ENCODE data around the gene CSMD2.

CSMD2 gene

GRCh38 chr1:33848205-33848937 is 316.7 kb downstream of the CSMD2 start:
- no peak overlapping the region for H2AK5ac ChIP-seq (ENCODE audit: low read length, severe bottlenecking)
- no peak overlapping the region for H2BK120ac ChIP-seq (ENCODE audit: low read depth, low read length)
- H4K91ac ChIP-seq (ENCODE audit: low read length) = no peak overlapping the region
- H3K4me1 ChIP-seq (ENCODE audit: control insufficient read depth, insufficient read depth, low read depth, low read length) = no peaks in the 10 kb centered on the region
- no peak overlapping the region for H3K4me3 ChIP-seq (ENCODE audit: insufficient read depth in 1 of 2, low read depth in 1 of 2, low read length in 2 of 2)
- H3K14ac ChIP-seq (ENCODE audit: low read length in 2 of 2) = no peak overlapping the region
- H2BK12ac ChIP-seq (ENCODE audit: low read length in 2 of 2) = no peak overlapping the region
- no peak overlapping the region for H3K27ac ChIP-seq (ENCODE audit: low read length, poor library complexity, severe bottlenecking)
- H3K9ac ChIP-seq (ENCODE audit: low read length) = no peak overlapping the region
- H3K79me1 ChIP-seq (replicated peaks; ENCODE audit: low read length, poor library complexity, severe bottlenecking) = no peaks in the 10 kb centered on the region
- H2BK5ac ChIP-seq (ENCODE audit: low read depth, low read length, poor library complexity, severe bottlenecking) = no peak overlapping the region
- no peaks in the 10 kb centered on the region for H3K9me3 ChIP-seq (ENCODE audit: control insufficient read depth, low read length)
- H2BK15ac ChIP-seq (ENCODE audit: low read depth, poor library complexity, severe bottlenecking) = no peak overlapping the region
- peaks cover 0 to 10% of the 10 kb centered on the region in 2 experiments for H3K36me3 ChIP-seq (ENCODE audit: control insufficient read depth in 1 of 2, insufficient read depth in 2 of 2, low read depth in 1 of 2, low read length in 2 of 2)
- H3K4me2 ChIP-seq (ENCODE audit: low read length, poor library complexity, severe bottlenecking) = no peak overlapping the region
- H3K23ac ChIP-seq (ENCODE audit: low read length in 2 of 2) = no peak overlapping the region
- 33% methylated on average over 2 of the region's 4 CpGs for WGBS
- H3K18ac ChIP-seq (ENCODE audit: low read depth in 1 of 2, low read length in 2 of 2) = no peak overlapping the region
- DNase-seq = no peak
- H2AFZ ChIP-seq (ENCODE audit: low read depth, low read length) = no peak overlapping the region
- H3K4ac ChIP-seq (ENCODE audit: low read depth in 1 of 2, low read length in 2 of 2) = no peak overlapping the region
- H3K27me3 ChIP-seq (ENCODE audit: control insufficient read depth in 1 of 2, insufficient read depth in 1 of 2, low read length in 2 of 2) = no peaks in the 10 kb centered on the region
- H4K8ac ChIP-seq (ENCODE audit: low read length) = no peak overlapping the region

DNA sequence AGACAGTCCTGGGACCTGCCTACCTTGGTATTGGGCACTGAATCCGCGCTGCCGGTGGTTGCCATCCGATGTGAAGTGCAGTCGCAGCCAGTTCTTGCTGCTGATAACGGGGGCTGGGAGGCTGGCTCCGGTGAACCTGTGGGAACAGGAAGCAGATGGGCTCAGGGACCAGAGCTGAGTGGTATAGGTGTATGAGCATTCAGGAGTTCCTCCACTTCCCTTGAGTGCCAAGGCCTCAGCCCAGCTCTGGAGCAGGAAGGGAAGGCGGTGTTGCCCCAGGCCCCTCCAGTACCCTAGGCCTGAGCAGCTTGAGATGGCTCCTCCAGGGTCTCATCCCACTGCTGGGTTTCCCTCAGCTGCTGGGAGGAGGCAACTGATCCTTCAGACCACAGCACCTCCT is 318.2 kb downstream of the CSMD2 start:
- H2BK12ac ChIP-seq (ENCODE audit: low read length in 2 of 2) = no peak overlapping the region
- H3K9me3 ChIP-seq (ENCODE audit: control insufficient read depth, low read length) = no peaks in the 10 kb centered on the region
- no peak overlapping the region for H3K4me3 ChIP-seq (ENCODE audit: insufficient read depth in 1 of 2, low read depth in 1 of 2, low read length in 2 of 2)
- no peaks in the 10 kb centered on the region for H3K4me1 ChIP-seq (ENCODE audit: control insufficient read depth, insufficient read depth, low read depth, low read length)
- H2AK5ac ChIP-seq (ENCODE audit: low read length, severe bottlenecking) = no peak overlapping the region
- H3K36me3 ChIP-seq (ENCODE audit: control insufficient read depth in 1 of 2, insufficient read depth in 2 of 2, low read depth in 1 of 2, low read length in 2 of 2) = peaks cover 0 to 10% of the 10 kb centered on the region in 2 experiments
- H3K4me2 ChIP-seq (ENCODE audit: low read length, poor library complexity, severe bottlenecking) = no peak overlapping the region
- H4K91ac ChIP-seq (ENCODE audit: low read length) = no peak overlapping the region
- no peak for DNase-seq
- no peak overlapping the region for H3K23ac ChIP-seq (ENCODE audit: low read length in 2 of 2)
- H3K79me1 ChIP-seq (replicated peaks; ENCODE audit: low read length, poor library complexity, severe bottlenecking) = no peaks in the 10 kb centered on the region
- H2BK5ac ChIP-seq (ENCODE audit: low read depth, low read length, poor library complexity, severe bottlenecking) = peak overlapping the region; percentile 46
- H3K4ac ChIP-seq (ENCODE audit: low read depth in 1 of 2, low read length in 2 of 2) = no peak overlapping the region
- no peak overlapping the region for H2AFZ ChIP-seq (ENCODE audit: low read depth, low read length)
- H2BK120ac ChIP-seq (ENCODE audit: low read depth, low read length) = no peak overlapping the region
- no peak overlapping the region for H2BK15ac ChIP-seq (ENCODE audit: low read depth, poor library complexity, severe bottlenecking)
- no peak overlapping the region for H3K27ac ChIP-seq (ENCODE audit: low read length, poor library complexity, severe bottlenecking)
- no peak overlapping the region for H3K14ac ChIP-seq (ENCODE audit: low read length in 2 of 2)
- H3K27me3 ChIP-seq (ENCODE audit: control insufficient read depth in 1 of 2, insufficient read depth in 1 of 2, low read length in 2 of 2) = no peaks in the 10 kb centered on the region
- no peak overlapping the region for H3K9ac ChIP-seq (ENCODE audit: low read length)
- 85% methylated on average over 8 of the region's 8 CpGs for WGBS
- H3K18ac ChIP-seq (ENCODE audit: low read depth in 1 of 2, low read length in 2 of 2) = no peak overlapping the region
- H4K8ac ChIP-seq (ENCODE audit: low read length) = no peak overlapping the region

DNA sequence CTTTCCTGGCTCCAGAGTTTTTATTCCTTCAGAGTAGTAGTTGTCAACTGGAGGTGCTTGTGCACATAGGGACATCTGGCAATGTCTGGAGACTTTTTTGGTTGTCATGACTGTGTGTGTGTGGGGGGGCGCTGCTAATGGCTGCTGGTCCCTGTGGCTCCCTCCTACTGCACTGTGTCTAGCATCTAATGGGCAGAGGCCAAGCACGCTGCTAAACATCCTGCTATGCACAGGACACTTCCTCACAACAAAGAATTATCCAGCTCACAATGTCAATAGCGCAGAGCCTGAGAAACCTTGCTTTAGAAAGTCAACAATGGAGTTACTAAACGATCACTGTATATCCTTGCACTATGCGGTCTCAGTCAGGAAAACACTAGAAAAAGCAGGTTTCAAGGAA is 320.9 kb downstream of the CSMD2 start:
- 59% methylated on average over 5 of the region's 5 CpGs for WGBS
- no peak overlapping the region for H2BK15ac ChIP-seq (ENCODE audit: low read depth, poor library complexity, severe bottlenecking)

DNA sequence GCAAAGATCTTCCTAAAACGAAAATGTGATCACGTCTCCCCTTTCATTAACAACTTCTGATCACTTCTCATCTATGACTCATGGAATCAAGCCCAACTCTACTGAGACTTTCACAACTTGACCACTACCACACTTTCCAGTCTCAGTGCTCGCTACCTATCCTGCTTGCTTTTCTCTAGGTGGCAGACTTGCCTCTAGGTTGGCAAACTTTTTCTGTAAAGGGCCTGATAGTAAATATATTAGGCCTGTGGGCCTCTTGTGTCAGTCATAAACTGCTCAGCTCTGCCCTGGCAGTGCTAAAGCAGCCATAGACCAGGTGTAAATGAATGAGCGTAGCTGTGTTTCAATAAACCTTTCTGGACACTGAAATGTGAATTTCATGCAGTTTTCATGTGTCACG is 322.7 kb downstream of the CSMD2 start:
- H3K9me3 ChIP-seq (ENCODE audit: control insufficient read depth, low read length) = no peaks in the 10 kb centered on the region
- no peak for DNase-seq

More for the DNA sequence above, 320.9 kb downstream of the CSMD2 start:
- DNase-seq = no peak
- Histone ChIP-seq H3K18ac (ENCODE audit: low read depth in 1 of 2, low read length in 2 of 2) (no peak overlapping the region), H3K4ac (ENCODE audit: low read depth in 1 of 2, low read length in 2 of 2) (no peak overlapping the region), H3K27ac (ENCODE audit: low read length, poor library complexity, severe bottlenecking) (no peak overlapping the region), H3K79me1 (replicated peaks; ENCODE audit: low read length, poor library complexity, severe bottlenecking) (no peaks in the 10 kb centered on the region), H4K8ac (ENCODE audit: low read length) (no peak overlapping the region), H2AK5ac (ENCODE audit: low read length, severe bottlenecking) (no peak overlapping the region), H2BK12ac (ENCODE audit: low read length in 2 of 2) (no peak overlapping the region), H3K9ac (ENCODE audit: low read length) (no peak overlapping the region), H3K36me3 (ENCODE audit: control insufficient read depth in 1 of 2, insufficient read depth in 2 of 2, low read depth in 1 of 2, low read length in 2 of 2) (peaks cover 0 to 13% of the 10 kb centered on the region in 2 experiments), H2BK5ac (ENCODE audit: low read depth, low read length, poor library complexity, severe bottlenecking) (no peak overlapping the region), H3K4me2 (ENCODE audit: low read length, poor library complexity, severe bottlenecking) (no peak overlapping the region), H4K91ac (ENCODE audit: low read length) (no peak overlapping the region), H3K4me3 (ENCODE audit: insufficient read depth in 1 of 2, low read depth in 1 of 2, low read length in 2 of 2) (no peak overlapping the region), H2BK120ac (ENCODE audit: low read depth, low read length) (no peak overlapping the region), H2AFZ (ENCODE audit: low read depth, low read length) (no peak overlapping the region), H3K27me3 (ENCODE audit: control insufficient read depth in 1 of 2, insufficient read depth in 1 of 2, low read length in 2 of 2) (no peaks in the 10 kb centered on the region), H3K4me1 (ENCODE audit: control insufficient read depth, insufficient read depth, low read depth, low read length) (no peaks in the 10 kb centered on the region), H3K14ac (ENCODE audit: low read length in 2 of 2) (no peak overlapping the region), H3K9me3 (ENCODE audit: control insufficient read depth, low read length) (no peaks in the 10 kb centered on the region), H3K23ac (ENCODE audit: low read length in 2 of 2) (no peak overlapping the region)

More for the DNA sequence above, 322.7 kb downstream of the CSMD2 start:
- Histone ChIP-seq H3K4me1 (ENCODE audit: control insufficient read depth, insufficient read depth, low read depth, low read length) (no peaks in the 10 kb centered on the region), H3K4me2 (ENCODE audit: low read length, poor library complexity, severe bottlenecking) (no peak overlapping the region), H3K14ac (ENCODE audit: low read length in 2 of 2) (no peak overlapping the region), H4K91ac (ENCODE audit: low read length) (no peak overlapping the region), H2AFZ (ENCODE audit: low read depth, low read length) (no peak overlapping the region), H3K18ac (ENCODE audit: low read depth in 1 of 2, low read length in 2 of 2) (no peak overlapping the region), H3K9ac (ENCODE audit: low read length) (no peak overlapping the region), H3K23ac (ENCODE audit: low read length in 2 of 2) (no peak overlapping the region), H2BK5ac (ENCODE audit: low read depth, low read length, poor library complexity, severe bottlenecking) (no peak overlapping the region), H4K8ac (ENCODE audit: low read length) (no peak overlapping the region), H2BK12ac (ENCODE audit: low read length in 2 of 2) (no peak overlapping the region), H3K27me3 (ENCODE audit: control insufficient read depth in 1 of 2, insufficient read depth in 1 of 2, low read length in 2 of 2) (no peaks in the 10 kb centered on the region), H3K79me1 (replicated peaks; ENCODE audit: low read length, poor library complexity, severe bottlenecking) (no peaks in the 10 kb centered on the region), H3K4me3 (ENCODE audit: insufficient read depth in 1 of 2, low read depth in 1 of 2, low read length in 2 of 2) (no peak overlapping the region), H2BK15ac (ENCODE audit: low read depth, poor library complexity, severe bottlenecking) (no peak overlapping the region), H3K4ac (ENCODE audit: low read depth in 1 of 2, low read length in 2 of 2) (no peak overlapping the region), H3K27ac (ENCODE audit: low read length, poor library complexity, severe bottlenecking) (no peak overlapping the region), H2AK5ac (ENCODE audit: low read length, severe bottlenecking) (no peak overlapping the region), H2BK120ac (ENCODE audit: low read depth, low read length) (no peak overlapping the region), H3K36me3 (ENCODE audit: control insufficient read depth in 1 of 2, insufficient read depth in 2 of 2, low read depth in 1 of 2, low read length in 2 of 2) (peaks cover 0 to 18% of the 10 kb centered on the region in 2 experiments)
- 76% methylated on average over 4 of the region's 5 CpGs for WGBS
